AG04449 (cell line): ENCODE results near the gene SORD.

Experiments used
- CTCF ChIA-PET: fragments of 350-600 bp; formaldehyde crosslinking; extraction: SDS; loops from one replicate; lab custom pipeline; 2021; ENCODE audit warnings: antibody characterized with exemption; lab: Yijun Ruan, JAX
- POLR2A ChIA-PET: fragments of 400-600, 350-600 bp; formaldehyde crosslinking; extraction: SDS; loops from one replicate; lab custom pipeline; 2020; ENCODE audit warnings: antibody characterized with exemption, inconsistent platforms; lab: Yijun Ruan, JAX
- DNase-seq: peaks from one replicate; pipeline ENCODE4 v3.0.0-alpha.2; 2010; ENCODE audit warnings: low read depth, low spot score
- H3K4me3 ChIP-seq: 2 replicates; pipeline ENCODE4 v1.5.1; 2011; ENCODE audit warnings: low read depth, mild to moderate bottlenecking, control low read depth, low read length
- CTCF ChIP-seq: IDR thresholded peaks from one replicate; pipeline ENCODE4 v1.5.1; 2011; ENCODE audit warnings: mild to moderate bottlenecking, moderate library complexity, low read length, control low read depth, inconsistent platforms; ENCODE audit not compliant: insufficient read depth; ENCODE audit errors: missing control alignments

SORD gene

GRCh38 chr15:45112591-45113379 lies 89.8 kb downstream of the SORD start:
- DNase-seq = no peak
- H3K4me3 ChIP-seq = no peak overlapping the region
- ChIA-PET CTCF (interaction anchor here (1.0 to 2.8 kb wide), 4 partner anchors 9 to 93 kb away, joined by 3 to 16 read pairs (median 9); no protein-coding TSS in a partner anchor), POLR2A (interaction anchor here (0.5 kb wide), 1 partner anchor 375 kb away, joined by 3 read pairs; no protein-coding TSS in a partner anchor)
- TF ChIP-seq CTCF = no peak

GRCh38 chr15:45113380-45113990 lies 90.5 kb downstream of the SORD start:
- CTCF ChIA-PET = interaction anchor here (1.3 to 2.8 kb wide), 4 partner anchors 8 to 92 kb away, joined by 3 to 16 read pairs (median 11); no protein-coding TSS in a partner anchor
- DNase-seq = no peak
- H3K4me3 ChIP-seq = no peak overlapping the region
- POLR2A ChIA-PET = interaction anchor here (0.5 kb wide), 1 partner anchor 375 kb away, joined by 3 read pairs; no protein-coding TSS in a partner anchor
- no peak for TF ChIP-seq CTCF

- DNase-seq = no peak
- H3K4me3 ChIP-seq = no peak within 1 kb of the TSS
- POLR2A ChIA-PET = no interaction called here
- no peak for TF ChIP-seq CTCF
- CTCF ChIA-PET = interaction anchor here (2.0 to 2.8 kb wide), 2 partner anchors 10 to 13 kb away, joined by 7 to 15 read pairs; no protein-coding TSS in a partner anchor
Measured at GRCh38 chr15:45114076-45114750, 91.2 kb downstream of the SORD start, which contains the start of the genes DUOX2 and DUOXA2. Gene DUOX2, minus strand, starts transcription at chr15:45114172. Its CDS starts 761 bp downstream, at chr15:45113411. Gene DUOXA2, plus strand, starts transcription at chr15:45114326. Its CDS starts 280 bp downstream, at chr15:45114606.

GRCh38 chr15:45114751-45115085 lies 91.7 kb downstream of the SORD start:
- CTCF ChIA-PET = interaction anchor here (2.0 to 2.8 kb wide), 2 partner anchors 10 to 12 kb away, joined by 7 to 15 read pairs; no protein-coding TSS in a partner anchor
- no peak overlapping the region for H3K4me3 ChIP-seq
- DNase-seq = no peak
- TF ChIP-seq CTCF = no peak
- POLR2A ChIA-PET = no interaction called here

GRCh38 chr15:45115312-45115820 lies 92.4 kb downstream of the SORD start:
- no peak overlapping the region for H3K4me3 ChIP-seq
- ChIA-PET POLR2A (no interaction called here), CTCF (interaction anchor here (1.1 to 2.8 kb wide), 4 partner anchors 9 to 316 kb away, joined by 3 to 15 read pairs (median 5); no protein-coding TSS in a partner anchor)
- TF ChIP-seq CTCF = no peak
- DNase-seq = no peak
